ENCODE data around the gene CTRB1.

DNA sequence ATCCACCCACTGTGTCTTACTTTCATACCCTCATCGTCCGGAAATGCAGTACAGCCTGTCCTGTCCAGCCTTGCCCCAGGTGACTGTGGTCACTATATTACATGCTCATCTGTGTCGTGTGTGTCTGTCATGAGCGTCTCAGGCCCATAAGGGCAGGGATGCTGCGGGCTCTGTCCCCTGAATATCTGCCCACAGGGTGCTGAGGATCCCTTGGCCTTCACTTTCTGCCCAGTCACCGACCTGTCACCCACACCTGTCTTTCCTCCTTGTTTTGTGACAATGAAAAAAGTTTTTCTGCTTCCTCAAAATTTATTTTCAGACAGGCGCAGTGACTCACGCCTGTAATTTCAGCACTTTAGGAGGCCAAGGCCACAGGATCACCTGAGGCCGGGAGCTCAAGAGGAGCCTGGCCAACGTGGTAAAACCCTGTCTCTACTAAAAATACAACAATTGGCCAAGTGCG, 1.4 kb upstream of the CTRB1 start:
- no peak for TF ChIP-seq CTCF (IDR thresholded peaks at IDR 0.05)
- no peak for TF ChIP-seq POLR2A (IDR thresholded peaks at IDR 0.05)
